Suprapubic skin (tissue), 3 donors: ENCODE data around the gene ZNF385D.

Source experiments
- POLR2AphosphoS5 ChIP-seq, 3 donors: sonication (generic); formaldehyde crosslinking; IDR thresholded peaks; one replicate each; pipeline ENCODE4 v1.6.1; 2017; ENCODE audit warnings: antibody characterized with exemption in 3 of 3
- TF ChIP-seq, protein P1 (sequence below), 2 donors: fragments of 200-600 bp in 1 of 2; fragments of 450-650 bp in 1 of 2; sonication (generic) in 1 of 2; IDR thresholded peaks; one replicate each; pipeline ENCODE4 v1.5.1; 2016 to 2019; ENCODE audit warnings: antibody characterized with exemption in 2 of 2, mild to moderate bottlenecking in 1 of 2, moderate library complexity in 1 of 2

GRCh38 chr3:21755896-21756295 is 4.9 kb upstream of the ZNF385D start:
- TF ChIP-seq, protein P1, sequence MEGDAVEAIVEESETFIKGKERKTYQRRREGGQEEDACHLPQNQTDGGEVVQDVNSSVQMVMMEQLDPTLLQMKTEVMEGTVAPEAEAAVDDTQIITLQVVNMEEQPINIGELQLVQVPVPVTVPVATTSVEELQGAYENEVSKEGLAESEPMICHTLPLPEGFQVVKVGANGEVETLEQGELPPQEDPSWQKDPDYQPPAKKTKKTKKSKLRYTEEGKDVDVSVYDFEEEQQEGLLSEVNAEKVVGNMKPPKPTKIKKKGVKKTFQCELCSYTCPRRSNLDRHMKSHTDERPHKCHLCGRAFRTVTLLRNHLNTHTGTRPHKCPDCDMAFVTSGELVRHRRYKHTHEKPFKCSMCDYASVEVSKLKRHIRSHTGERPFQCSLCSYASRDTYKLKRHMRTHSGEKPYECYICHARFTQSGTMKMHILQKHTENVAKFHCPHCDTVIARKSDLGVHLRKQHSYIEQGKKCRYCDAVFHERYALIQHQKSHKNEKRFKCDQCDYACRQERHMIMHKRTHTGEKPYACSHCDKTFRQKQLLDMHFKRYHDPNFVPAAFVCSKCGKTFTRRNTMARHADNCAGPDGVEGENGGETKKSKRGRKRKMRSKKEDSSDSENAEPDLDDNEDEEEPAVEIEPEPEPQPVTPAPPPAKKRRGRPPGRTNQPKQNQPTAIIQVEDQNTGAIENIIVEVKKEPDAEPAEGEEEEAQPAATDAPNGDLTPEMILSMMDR (IDR thresholded peaks at IDR 0.05), result no peak
- no peak for TF ChIP-seq POLR2AphosphoS5 (IDR thresholded peaks at IDR 0.05)
